HG03095 (cell line): ENCODE data around the gene HNRNPA3.

ENCODE experiments used
- ATAC-seq: cut with Tn5 transposase; IDR thresholded peaks from one replicate; pipeline ENCODE4 v1.9.1; 2021; ENCODE audit warnings: moderate library complexity; ENCODE audit not compliant: unreplicated experiment

Gene HNRNPA3

DNA sequence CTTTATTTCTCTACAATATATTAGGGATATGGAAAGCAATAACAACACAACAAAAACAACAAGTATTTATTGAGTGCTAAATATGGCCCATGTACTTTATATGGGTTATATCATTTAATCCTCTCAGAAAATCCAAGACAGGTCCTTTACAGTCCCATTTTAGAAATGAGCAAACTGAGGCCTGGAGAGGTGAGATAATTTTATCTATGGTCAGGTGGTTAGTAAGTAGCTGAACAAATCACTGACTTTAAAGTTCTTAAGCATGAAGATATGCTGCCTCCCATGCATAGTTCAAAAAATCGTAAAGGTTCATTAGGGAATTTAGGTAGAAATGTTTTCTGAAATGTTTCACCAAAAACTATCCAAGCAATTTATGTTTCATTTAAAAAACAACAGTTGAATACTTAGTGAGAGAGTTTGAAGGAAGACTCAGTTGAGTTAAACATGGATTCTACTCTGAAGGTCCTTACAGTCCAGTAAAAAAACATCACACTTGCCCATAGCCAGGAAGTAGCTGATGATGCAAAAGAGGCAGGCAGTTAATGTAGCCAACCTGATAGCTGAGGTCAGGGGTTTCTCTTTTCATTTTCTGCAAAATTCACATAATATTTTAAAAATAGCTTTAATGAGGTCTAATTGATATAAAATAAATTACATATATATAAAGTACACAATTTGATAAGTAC is 59.5 kb downstream of the HNRNPA3 start:
- no peak for ATAC-seq

DNA sequence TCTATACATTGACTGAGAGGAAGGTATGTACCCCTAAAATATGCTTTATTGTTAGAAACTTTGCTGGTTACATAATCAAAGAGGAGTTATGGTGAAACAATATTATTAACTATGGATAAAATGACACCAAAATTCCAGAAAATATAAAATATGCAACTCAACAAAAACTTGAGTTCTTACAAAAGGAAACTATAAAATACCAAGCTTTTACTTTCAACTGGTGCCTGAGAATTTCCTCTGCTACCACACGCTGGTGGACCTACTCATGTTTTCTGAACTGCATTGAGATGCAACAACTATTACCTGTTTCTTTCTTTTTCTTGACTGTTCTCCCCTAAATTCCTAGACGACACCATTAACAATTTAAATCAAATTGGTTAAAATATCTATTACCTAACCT is 60.2 kb downstream of the HNRNPA3 start:
- ATAC-seq, result no peak

DNA sequence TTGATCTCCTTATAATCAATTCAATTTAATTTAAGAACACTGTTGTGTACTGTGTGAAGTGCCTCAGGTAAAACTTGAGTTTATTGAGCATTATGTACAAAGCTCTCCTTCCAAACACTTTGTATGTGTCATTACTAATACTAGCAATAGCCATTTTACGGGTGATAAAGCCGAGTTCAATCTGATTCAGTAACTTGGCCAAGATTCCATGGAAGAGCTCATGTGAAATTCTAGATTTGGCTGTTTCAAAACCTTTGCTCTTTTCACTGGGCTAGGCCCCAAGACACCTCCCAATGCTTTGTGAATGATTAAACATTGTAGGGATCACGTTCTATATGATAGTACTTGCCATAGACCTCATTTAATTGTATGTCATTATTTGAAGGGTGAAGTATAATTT is 60.8 kb downstream of the HNRNPA3 start:
- ATAC-seq, result no peak
